Endothelial cell (in vitro differentiated cells): ENCODE data around the gene RNF135. TPM values are rescaled to one million over a fixed set of nuclear protein-coding genes. Genes with fewer than 3 reads are reported as not detected.

ENCODE experiments used
- DNase-seq: peaks from one replicate; pipeline ENCODE4 v3.0.0; 2021; ENCODE audit warnings: low spot score
- H3K27ac Mint-ChIP-seq: one replicate; pipeline ENCODE4 v1.8.0; 2021; ENCODE audit warnings: mixed read lengths, inconsistent platforms; ENCODE audit not compliant: unreplicated experiment
- H3K27me3 Mint-ChIP-seq: one replicate; pipeline ENCODE4 v1.8.0; 2021; ENCODE audit warnings: mild to moderate bottlenecking, moderate library complexity, mixed read lengths, inconsistent platforms; ENCODE audit not compliant: unreplicated experiment
- H3K36me3 Mint-ChIP-seq: one replicate; pipeline ENCODE4 v1.8.0; 2021; ENCODE audit warnings: mild to moderate bottlenecking, low read depth, mixed read lengths, inconsistent platforms; ENCODE audit not compliant: unreplicated experiment
- H3K4me1 Mint-ChIP-seq: one replicate; pipeline ENCODE4 v1.8.0; 2021; ENCODE audit warnings: mild to moderate bottlenecking, mixed read lengths, inconsistent platforms; ENCODE audit not compliant: unreplicated experiment
- H3K4me3 Mint-ChIP-seq: one replicate; pipeline ENCODE4 v1.8.0; 2021; ENCODE audit warnings: mild to moderate bottlenecking, mixed read lengths, inconsistent platforms; ENCODE audit not compliant: unreplicated experiment
- H3K9me3 Mint-ChIP-seq: one replicate; pipeline ENCODE4 v1.8.0; 2021; ENCODE audit warnings: mixed read lengths, inconsistent platforms; ENCODE audit not compliant: unreplicated experiment
- total RNA-seq: library from RNA; stranded (reverse); fragmentation: NEBNext Ultra II Directional; extraction: Animal tissue kit (Norgen Biotek cat#: 25700); gene quantifications from one replicate; pipeline ENCODE4 v1.2.1, GENCODE V29; 2021; ENCODE audit not compliant: unreplicated experiment
- TF ChIP-seq, protein P1 (sequence below): fragments of 200-600 bp; sonication (generic); IDR thresholded peaks from one replicate; pipeline ENCODE4 v1.5.0; 2021; ENCODE audit warnings: antibody characterized with exemption; ENCODE audit not compliant: unreplicated experiment

RNF135 gene
- total RNA-seq, 1 donor from 2014 or later: 14.6 TPM

DNA sequence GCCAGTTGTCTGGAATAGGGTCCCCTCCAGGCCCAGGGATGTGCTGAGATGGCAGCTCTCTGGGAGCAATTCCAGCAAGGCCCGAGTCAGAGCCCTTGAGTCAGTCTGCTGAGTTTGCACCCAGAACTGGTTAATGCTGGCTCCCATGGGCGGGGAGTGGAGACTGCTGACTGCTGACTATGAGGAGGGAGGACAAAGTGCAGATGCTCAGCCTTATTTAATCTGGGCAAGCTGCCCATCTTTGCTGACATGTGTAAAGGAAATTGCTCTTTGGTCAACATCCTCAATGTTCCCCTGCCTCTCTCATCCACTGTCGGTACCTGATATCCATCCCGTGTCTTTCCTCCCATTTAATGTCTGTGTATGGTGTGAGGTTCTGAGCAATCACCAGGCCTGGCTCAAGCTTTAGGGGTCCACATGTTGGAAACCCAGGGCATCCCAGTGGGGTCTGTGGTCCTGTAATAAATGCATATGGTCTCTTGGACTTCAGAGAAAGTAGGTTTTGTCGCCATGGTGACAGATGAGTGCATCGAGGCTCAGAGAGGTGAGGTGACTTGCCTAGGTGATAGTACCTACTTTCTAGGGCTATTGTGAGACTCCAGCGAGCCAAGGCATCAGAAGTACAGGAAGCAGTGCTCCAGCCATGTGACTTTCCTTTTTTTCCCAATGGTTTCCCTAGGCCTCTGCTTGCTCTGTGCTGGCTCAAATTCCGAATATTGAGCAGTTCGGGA, 20.0 kb upstream of the RNF135 start:
- H3K9me3 Mint-ChIP-seq: no peaks in the 10 kb centered on the region
- no peak overlapping the region for H3K4me3 Mint-ChIP-seq
- peaks cover 3% of the 10 kb centered on the region for H3K4me1 Mint-ChIP-seq
- H3K27me3 Mint-ChIP-seq: peaks cover 2% of the 10 kb centered on the region
- no peaks in the 10 kb centered on the region for H3K36me3 Mint-ChIP-seq
- no peak for DNase-seq
- TF ChIP-seq, protein P1, sequence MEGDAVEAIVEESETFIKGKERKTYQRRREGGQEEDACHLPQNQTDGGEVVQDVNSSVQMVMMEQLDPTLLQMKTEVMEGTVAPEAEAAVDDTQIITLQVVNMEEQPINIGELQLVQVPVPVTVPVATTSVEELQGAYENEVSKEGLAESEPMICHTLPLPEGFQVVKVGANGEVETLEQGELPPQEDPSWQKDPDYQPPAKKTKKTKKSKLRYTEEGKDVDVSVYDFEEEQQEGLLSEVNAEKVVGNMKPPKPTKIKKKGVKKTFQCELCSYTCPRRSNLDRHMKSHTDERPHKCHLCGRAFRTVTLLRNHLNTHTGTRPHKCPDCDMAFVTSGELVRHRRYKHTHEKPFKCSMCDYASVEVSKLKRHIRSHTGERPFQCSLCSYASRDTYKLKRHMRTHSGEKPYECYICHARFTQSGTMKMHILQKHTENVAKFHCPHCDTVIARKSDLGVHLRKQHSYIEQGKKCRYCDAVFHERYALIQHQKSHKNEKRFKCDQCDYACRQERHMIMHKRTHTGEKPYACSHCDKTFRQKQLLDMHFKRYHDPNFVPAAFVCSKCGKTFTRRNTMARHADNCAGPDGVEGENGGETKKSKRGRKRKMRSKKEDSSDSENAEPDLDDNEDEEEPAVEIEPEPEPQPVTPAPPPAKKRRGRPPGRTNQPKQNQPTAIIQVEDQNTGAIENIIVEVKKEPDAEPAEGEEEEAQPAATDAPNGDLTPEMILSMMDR: no peak
- no peak overlapping the region for H3K27ac Mint-ChIP-seq

DNA sequence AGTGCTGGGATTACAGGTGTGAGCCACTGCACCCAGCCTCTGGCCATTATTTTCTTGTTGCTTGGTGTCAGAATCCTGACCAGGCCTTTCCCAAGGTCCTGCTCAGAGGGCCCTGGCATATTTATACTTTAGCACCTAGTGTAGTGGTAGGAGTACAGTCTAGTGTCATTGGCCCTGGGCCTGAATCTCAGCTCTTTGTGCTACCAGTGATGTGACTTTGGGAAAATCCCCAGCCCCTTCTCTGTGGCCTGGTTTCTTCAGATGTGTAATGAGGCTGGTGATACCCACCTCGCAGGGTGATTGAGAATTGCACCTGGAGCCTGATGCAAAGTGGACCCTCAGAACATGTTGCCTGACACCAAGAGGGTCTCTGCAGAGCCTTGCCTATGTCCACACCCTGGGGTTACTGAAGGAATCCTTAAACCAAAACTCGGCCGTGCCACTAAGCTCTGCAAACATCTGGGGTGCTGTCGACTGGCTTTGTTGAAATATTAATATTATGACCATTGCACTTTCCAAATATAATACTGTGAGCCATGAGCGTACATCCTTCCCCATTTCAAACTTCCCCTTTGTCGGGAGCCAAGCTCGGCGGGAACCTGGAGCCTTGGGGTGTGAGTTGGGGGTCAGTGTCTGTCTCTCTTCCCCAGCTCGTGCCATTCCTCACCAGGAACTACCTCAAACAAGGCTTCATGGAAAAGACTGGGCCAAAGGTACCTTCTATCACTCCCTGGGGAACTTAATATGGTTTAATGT, 18.0 kb upstream of the RNF135 start:
- peaks cover 2% of the 10 kb centered on the region for H3K27me3 Mint-ChIP-seq
- H3K9me3 Mint-ChIP-seq: no peaks in the 10 kb centered on the region
- H3K4me3 Mint-ChIP-seq: no peak overlapping the region
- no peak for DNase-seq
- peaks cover 10% of the 10 kb centered on the region for H3K4me1 Mint-ChIP-seq
- no peak overlapping the region for H3K27ac Mint-ChIP-seq
- TF ChIP-seq, protein P1: no peak
- no peaks in the 10 kb centered on the region for H3K36me3 Mint-ChIP-seq

DNA sequence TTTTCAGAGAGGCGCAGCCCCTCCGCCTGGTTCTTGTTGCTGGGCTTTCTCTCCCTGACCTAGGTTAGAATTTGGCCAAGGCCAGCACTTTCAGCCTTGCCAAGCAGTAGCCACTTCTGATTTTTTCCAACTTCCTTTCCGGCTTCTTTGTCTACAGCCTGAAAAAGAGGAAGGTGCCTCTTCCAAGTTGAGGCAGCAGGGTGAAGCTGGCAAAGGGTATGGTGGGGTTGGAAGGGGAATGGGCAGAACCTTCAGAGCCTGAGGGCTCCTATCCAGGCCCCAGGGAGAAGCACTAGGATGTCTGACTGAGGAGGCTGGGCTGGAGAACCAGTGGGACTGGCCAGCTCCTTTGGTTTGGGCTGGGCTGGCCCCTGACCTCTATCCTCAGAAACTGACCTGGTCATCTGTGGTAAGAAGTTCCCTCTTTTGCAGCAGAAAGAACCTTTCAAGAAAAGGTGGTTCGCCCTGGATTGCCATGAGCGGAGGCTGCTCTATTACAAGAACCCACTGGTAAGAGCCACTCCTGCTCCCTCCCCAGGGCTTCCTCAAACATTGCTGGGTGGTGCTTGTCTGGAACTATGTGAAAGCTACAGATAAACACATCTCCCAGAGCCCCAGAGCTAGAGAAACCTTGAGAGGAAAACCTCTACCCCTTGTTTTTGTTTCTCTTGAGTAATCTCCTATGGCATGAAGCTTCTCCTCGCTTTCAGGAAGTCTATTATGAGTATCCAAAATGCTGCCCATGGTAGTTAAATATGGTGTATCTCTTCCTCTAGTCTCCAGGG, 16.6 kb upstream of the RNF135 start:
- Mint-ChIP-seq H3K27me3 (peaks cover 1% of the 10 kb centered on the region), H3K9me3 (no peaks in the 10 kb centered on the region), H3K4me3 (no peak overlapping the region), H3K36me3 (no peaks in the 10 kb centered on the region), H3K4me1 (peaks cover 10% of the 10 kb centered on the region), H3K27ac (no peak overlapping the region)
- no peak for DNase-seq
- TF ChIP-seq, protein P1: no peak

DNA sequence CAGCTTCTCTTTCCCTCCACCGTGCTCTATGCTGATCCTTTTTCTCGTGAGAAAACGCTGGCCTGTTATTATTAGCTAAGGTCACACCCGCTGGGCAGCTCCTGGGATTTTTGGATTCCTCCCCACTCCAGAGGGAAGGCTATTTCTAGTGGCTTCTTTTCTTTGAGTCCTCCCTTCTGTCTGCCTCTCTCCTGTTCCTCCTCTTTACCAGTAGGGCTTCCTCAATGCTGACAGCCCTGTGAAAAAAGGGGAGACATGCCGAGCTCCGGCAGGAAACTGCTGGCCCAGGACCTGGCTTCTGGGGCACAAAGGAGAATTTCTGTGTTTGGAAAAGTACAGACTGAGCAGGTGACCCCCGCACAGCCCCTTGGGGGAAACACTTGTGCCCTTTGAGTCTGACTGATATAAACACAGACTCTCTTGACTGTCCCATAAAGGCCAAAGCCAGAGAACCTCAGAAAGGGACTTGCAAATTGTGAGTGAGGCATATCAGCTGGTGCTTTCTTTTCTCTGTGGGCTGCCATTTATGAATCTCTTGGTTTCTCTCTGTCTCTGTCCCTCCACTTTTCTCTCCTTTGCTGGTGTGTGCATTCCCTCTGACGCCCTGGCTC, 14.0 kb upstream of the RNF135 start:
- no peak for DNase-seq
- H3K27ac Mint-ChIP-seq: no peak overlapping the region
- H3K4me1 Mint-ChIP-seq: peaks cover 10% of the 10 kb centered on the region
- H3K36me3 Mint-ChIP-seq: no peaks in the 10 kb centered on the region
- H3K9me3 Mint-ChIP-seq: no peaks in the 10 kb centered on the region
- TF ChIP-seq, protein P1: no peak
- H3K27me3 Mint-ChIP-seq: no peaks in the 10 kb centered on the region
- H3K4me3 Mint-ChIP-seq: no peak overlapping the region
